H1 (cell line): ENCODE data around the gene IL12B. TPM values are rescaled to one million over a fixed set of nuclear protein-coding genes. Genes with fewer than 3 reads are reported as not detected.
A peak's percentile ranks its signal among the peaks of the same experiment; 100 is the strongest.

ENCODE experiments used
- CTCF ChIA-PET: fragments of 300-600 bp; sonication (Branson Sonifier 250); formaldehyde crosslinking; loops from one replicate; lab custom pipeline; 2021; ENCODE audit not compliant: partially characterized antibody; lab: Charles Lee
- POLR2A ChIA-PET: fragments of 300-600 bp; sonication (Branson Sonifier 250); formaldehyde crosslinking; loops from one replicate; lab custom pipeline; 2021; ENCODE audit warnings: inconsistent platforms; ENCODE audit not compliant: partially characterized antibody; lab: Charles Lee
- DNase-seq, 2 experiments: peaks; one replicate each; pipeline versions ENCODE4 v3.0.0 to v3.0.0-alpha.2; 2010 to 2022; ENCODE audit warnings: low spot score in 2 of 2, low read depth in 1 of 2, mixed read lengths in 1 of 2
- FAIRE-seq: peaks from 2 replicates; lab custom pipeline; 2011; peaks lifted over from hg19 to GRCh38; lab: Jason Lieb, UNC
- H2AFZ ChIP-seq: 2 replicates; pipeline ENCODE4 v1.8.1; 2012; ENCODE audit warnings: low read length, inconsistent platforms
- H2AK5ac ChIP-seq: 2 replicates; pipeline ENCODE4 v1.6.1; 2013; ENCODE audit warnings: low read depth, low read length
- H2BK120ac ChIP-seq: replicated peaks from 2 replicates; pipeline ENCODE3; 2013; ENCODE audit warnings: low read depth, low read length, inconsistent platforms
- H2BK12ac ChIP-seq: 2 replicates; pipeline ENCODE4 v1.6.1; 2013; ENCODE audit warnings: low read depth, low read length
- H2BK15ac ChIP-seq: 2 replicates; pipeline ENCODE4 v1.6.1; 2013; ENCODE audit warnings: low read length
- H2BK20ac ChIP-seq: 2 replicates; pipeline ENCODE4 v1.6.1; 2013; ENCODE audit warnings: low read length
- H2BK5ac ChIP-seq: 2 replicates; pipeline ENCODE4 v1.6.1; 2013; ENCODE audit warnings: low read depth, low read length
- H3K14ac ChIP-seq: 2 replicates; pipeline ENCODE4 v1.6.1; 2013; ENCODE audit warnings: inconsistent platforms; ENCODE audit not compliant: insufficient read length
- H3K18ac ChIP-seq: 2 replicates; pipeline ENCODE4 v1.6.1; 2013; ENCODE audit warnings: low read length; ENCODE audit errors: extremely low read depth
- H3K23ac ChIP-seq: 2 replicates; pipeline ENCODE4 v1.6.1; 2013; ENCODE audit warnings: inconsistent platforms; ENCODE audit not compliant: insufficient read length
- H3K23me2 ChIP-seq: 2 replicates; pipeline ENCODE4 v1.6.1; 2013; ENCODE audit warnings: low read depth, low read length
- H3K27ac ChIP-seq: 2 replicates; pipeline ENCODE4 v1.6.1; 2011; ENCODE audit warnings: low read depth, low read length, inconsistent platforms
- H3K27me3 ChIP-seq, 4 experiments: replicated peaks in 1 of 4; 1 replicate in 1 of 4; 2 replicates in 3 of 4; pipeline versions ENCODE4 v1.6.1 to v1.8.1; 2011 to 2013; ENCODE audit warnings: low read length in 3 of 4, mild to moderate bottlenecking in 3 of 4, inconsistent platforms in 2 of 4, mixed read lengths in 2 of 4, moderate library complexity in 1 of 4; ENCODE audit not compliant: control insufficient read depth in 3 of 4, insufficient read depth in 3 of 4; ENCODE audit errors: extremely low read depth in 1 of 4
- H3K36me3 ChIP-seq, 4 experiments: 2 replicates each; pipeline versions ENCODE4 v1.6.1 to v1.8.1; 2011 to 2013; ENCODE audit warnings: mild to moderate bottlenecking in 4 of 4, low read length in 3 of 4, moderate library complexity in 2 of 4, control low read depth in 1 of 4, inconsistent platforms in 1 of 4; ENCODE audit not compliant: insufficient read depth in 4 of 4, control insufficient read depth in 2 of 4
- H3K4ac ChIP-seq: replicated peaks from 2 replicates; pipeline ENCODE3; 2013; ENCODE audit warnings: low read length, low read depth, mixed read lengths, inconsistent platforms; ENCODE audit not compliant: insufficient read length
- H3K4me1 ChIP-seq, 4 experiments: replicated peaks in 1 of 4; 1 replicate in 1 of 4; 2 replicates in 3 of 4; pipeline versions ENCODE4 v1.6.1 to v1.8.1; 2011 to 2013; ENCODE audit warnings: low read length in 3 of 4, inconsistent platforms in 2 of 4, mixed read lengths in 1 of 4; ENCODE audit not compliant: insufficient read depth in 4 of 4, control insufficient read depth in 3 of 4
- H3K4me2 ChIP-seq, 2 experiments: 2 replicates each; pipeline versions ENCODE4 v1.6.1 to v1.8.1; 2011 to 2013; ENCODE audit warnings: low read depth in 2 of 2, low read length in 2 of 2, control low read depth in 1 of 2, inconsistent platforms in 1 of 2, mild to moderate bottlenecking in 1 of 2; ENCODE audit not compliant: insufficient read depth in 1 of 2
- H3K4me3 ChIP-seq, 4 experiments: fragments of 200-600, 300-600 bp in 1 of 4; sonication (generic), shearing (Covaris generic), sonication (Bioruptor Twin) in 1 of 4; 2 replicates each; pipeline versions ENCODE4 v1.5.1 to v1.8.1; 2011 to 2016; ENCODE audit warnings: low read length in 4 of 4, low read depth in 3 of 4, control low read depth in 2 of 4, inconsistent platforms in 2 of 4, mild to moderate bottlenecking in 2 of 4, mixed read lengths in 1 of 4, moderate library complexity in 1 of 4; ENCODE audit not compliant: insufficient read depth in 2 of 4; ENCODE audit errors: extremely low read depth in 1 of 4
- H3K56ac ChIP-seq: replicated peaks from 2 replicates; pipeline ENCODE3; 2013; ENCODE audit warnings: low read depth, mild to moderate bottlenecking, mixed read lengths, low read length, inconsistent platforms; ENCODE audit not compliant: insufficient read length
- H3K79me1 ChIP-seq: 2 replicates; pipeline ENCODE4 v1.6.1; 2013; ENCODE audit warnings: low read depth, low read length, control low read depth
- H3K79me2 ChIP-seq, 2 experiments: 2 replicates each; pipeline versions ENCODE4 v1.6.1 to v1.8.1; 2012 to 2013; ENCODE audit warnings: low read length in 2 of 2, mild to moderate bottlenecking in 2 of 2, inconsistent platforms in 1 of 2; ENCODE audit not compliant: insufficient read depth in 2 of 2, control insufficient read depth in 1 of 2
- H3K9ac ChIP-seq, 4 experiments: replicated peaks in 1 of 4; 1 replicate in 1 of 4; 2 replicates in 3 of 4; pipeline versions ENCODE4 v1.6.1 to v1.8.1; 2011 to 2013; ENCODE audit warnings: low read depth in 3 of 4, low read length in 3 of 4, control low read depth in 2 of 4, mild to moderate bottlenecking in 2 of 4, moderate library complexity in 2 of 4, inconsistent platforms in 1 of 4; ENCODE audit errors: extremely low read depth in 1 of 4
- H3K9me3 ChIP-seq, 2 experiments: 2 replicates each; pipeline versions ENCODE4 v1.6.1 to v1.8.1; 2012 to 2013; ENCODE audit warnings: mild to moderate bottlenecking in 2 of 2, moderate library complexity in 2 of 2, control low read depth in 1 of 2, inconsistent platforms in 1 of 2, low read depth in 1 of 2, low read length in 1 of 2, mixed read lengths in 1 of 2; ENCODE audit not compliant: insufficient read depth in 2 of 2
- H4K20me1 ChIP-seq, 2 experiments: replicated peaks in 1 of 2; 2 replicates each; pipeline versions ENCODE3 to v1.8.1; 2011 to 2013; ENCODE audit warnings: inconsistent platforms in 2 of 2, low read length in 2 of 2, mild to moderate bottlenecking in 1 of 2; ENCODE audit not compliant: insufficient read depth in 2 of 2, control insufficient read depth in 1 of 2
- H4K5ac ChIP-seq: 2 replicates; pipeline ENCODE4 v1.6.1; 2013; ENCODE audit warnings: low read length, low read depth, mixed read lengths, inconsistent platforms; ENCODE audit not compliant: insufficient read length
- H4K8ac ChIP-seq: 2 replicates; pipeline ENCODE4 v1.8.0; 2013; ENCODE audit warnings: mild to moderate bottlenecking, moderate library complexity, low read length, inconsistent platforms; ENCODE audit not compliant: insufficient read depth; ENCODE audit errors: extremely low read depth
- H4K91ac ChIP-seq: replicated peaks from 2 replicates; pipeline ENCODE3; 2013; ENCODE audit warnings: low read length, mixed read lengths, inconsistent platforms; ENCODE audit not compliant: insufficient read length
- BRCA1 ChIP-seq: IDR thresholded peaks from 2 replicates; pipeline ENCODE4 v1.6.1; 2012; ENCODE audit warnings: low read depth, low read length, improper control_type of control experiment
- CHD2 ChIP-seq: IDR thresholded peaks from 2 replicates; pipeline ENCODE4 v1.6.1; 2012; ENCODE audit warnings: low read length, improper control_type of control experiment
- CREB1 ChIP-seq: IDR thresholded peaks from 2 replicates; pipeline ENCODE4 v1.6.1; 2012; ENCODE audit warnings: inconsistent platforms
- CTBP2 ChIP-seq: IDR thresholded peaks from 2 replicates; pipeline ENCODE4 v1.7.0; 2011; ENCODE audit warnings: borderline replicate concordance, mild to moderate bottlenecking, moderate library complexity, mixed read lengths, low read length; ENCODE audit not compliant: insufficient read depth, insufficient read length
- EZH2 ChIP-seq: fragments of 200-600 bp; sonication (generic); IDR thresholded peaks from 2 replicates; pipeline ENCODE4 v1.7.1; 2012; ENCODE audit warnings: low read depth, mild to moderate bottlenecking, moderate library complexity, low read length, inconsistent platforms; ENCODE audit not compliant: severe bottlenecking
- HDAC2 ChIP-seq, 2 experiments: fragments of 300-600 bp in 1 of 2; sonication (generic) in 1 of 2; IDR thresholded peaks; 2 replicates each; pipeline ENCODE4 v1.6.1; 2011 to 2012; ENCODE audit warnings: low read depth in 2 of 2, low read length in 2 of 2, mild to moderate bottlenecking in 2 of 2, moderate library complexity in 2 of 2, borderline replicate concordance in 1 of 2, inconsistent platforms in 1 of 2
- HDAC6 ChIP-seq: IDR thresholded peaks from one replicate; pipeline ENCODE4 v1.7.1; 2012; ENCODE audit warnings: low read depth, mild to moderate bottlenecking, inconsistent platforms, low read length, moderate library complexity
- JUN ChIP-seq: IDR thresholded peaks from 2 replicates; pipeline ENCODE4 v1.6.1; 2011; ENCODE audit warnings: low read depth, mild to moderate bottlenecking, improper control_type of control experiment, low read length
- RXRA ChIP-seq: IDR thresholded peaks from 2 replicates; pipeline ENCODE4 v1.6.1; 2011; ENCODE audit warnings: low read depth, mild to moderate bottlenecking, low read length, moderate library complexity; ENCODE audit not compliant: insufficient read depth
- SAP30 ChIP-seq: fragments of 300-600 bp; sonication (generic); IDR thresholded peaks from 2 replicates; pipeline ENCODE4 v1.7.1; 2012; ENCODE audit warnings: low read length, moderate library complexity, mild to moderate bottlenecking, inconsistent platforms; ENCODE audit not compliant: insufficient read depth, insufficient replicate concordance
- SIN3A ChIP-seq, 2 experiments: IDR thresholded peaks in 1 of 2; conservative IDR thresholded peaks in 1 of 2; 2 replicates each; pipeline ENCODE4 v1.6.1; 2011 to 2012; ENCODE audit warnings: low read length in 2 of 2, improper control_type of control experiment in 1 of 2, low read depth in 1 of 2, mild to moderate bottlenecking in 1 of 2
- SIRT6 ChIP-seq: IDR thresholded peaks from one replicate; pipeline ENCODE4 v1.7.1; 2012; ENCODE audit warnings: low read length, inconsistent platforms
- SIX5 ChIP-seq: IDR thresholded peaks from 2 replicates; pipeline ENCODE4 v1.6.1; 2011; ENCODE audit warnings: mild to moderate bottlenecking, low read depth, low read length
- SP1 ChIP-seq: IDR thresholded peaks from 2 replicates; pipeline ENCODE4 v1.6.1; 2011; ENCODE audit warnings: low read depth, low read length
- YY1 ChIP-seq: IDR thresholded peaks from 2 replicates; pipeline ENCODE4 v1.6.1; 2011; ENCODE audit warnings: low read depth, mild to moderate bottlenecking, low read length
- WGBS, 2 experiments: shearing (Covaris generic) in 1 of 2; methylation state at CpG; one replicate each; pipeline versions ENCODE4 v1.1.6 to v1.1.7; 2013 to 2015; ENCODE audit warnings: low lambda C conversion rate in 2 of 2, mixed read lengths in 2 of 2, inconsistent platforms in 1 of 2, low coverage in 1 of 2, missing lambda C conversion rate in 1 of 2; ENCODE audit not compliant: insufficient replicate concordance in 2 of 2, insufficient coverage in 1 of 2, insufficient read length in 1 of 2; ENCODE audit errors: extremely low coverage in 1 of 2, missing lambda C conversion rate in 1 of 2; 5-methylcytosine and 5-hydroxymethylcytosine counted together
- polyA plus RNA-seq, 7 experiments: library from polyadenylated mRNA; depleted of rRNA in 3 of 7; stranded (reverse) in 5 of 7; unstranded in 2 of 7; fragments of >200 nt in 5 of 7; fragments of 200-250 nt in 2 of 7; gene quantifications; 1 replicate in 5 of 7; 2 replicates in 1 of 7; 4 replicates in 1 of 7; pipeline versions ENCODE4 v1.2.1 to v1.2.3, GENCODE V29; 2011 to 2013; ENCODE audit warnings: missing spikeins in 2 of 7, mixed read lengths in 2 of 7
- total RNA-seq: library from RNA; stranded (reverse); fragmentation: NEBNext Ultra II Directional; extraction: Animal tissue kit (Norgen Biotek cat#: 25700); gene quantifications from 2 replicates; pipeline ENCODE4 v1.2.1, GENCODE V29; 2021

The IL12B gene
- total and polyA plus RNA-seq, 2 of the 8 experiments (the other 6 are each of a cell fraction or from before 2014, with no cell fraction given), result not detected

- POLR2A ChIA-PET, result no interaction called here
- peaks cover 0 to 2% (median under 1%) of the 10 kb centered on the region in 4 experiments; a peak in 3 of 7 replicates for H3K4me1 ChIP-seq
- H3K27ac ChIP-seq, result no peak overlapping the region
- H4K91ac ChIP-seq, result no peak overlapping the region
- no peak overlapping the region for H2AFZ ChIP-seq
- H3K36me3 ChIP-seq, result no peaks in the 10 kb centered on the region
- peak overlapping the region; percentile 51 to 56 for H3K4me2 ChIP-seq
- no peak overlapping the region for H3K14ac ChIP-seq
- DNase-seq (no peak), FAIRE-seq (no peak)
- no peak overlapping the region for H2BK5ac ChIP-seq
- peak overlapping the region in 2 of 4 experiments; percentile 26 to 51; a peak in 3 of 8 replicates for H3K4me3 ChIP-seq
- no peak overlapping the region for H3K56ac ChIP-seq
- H3K18ac ChIP-seq, result no peak overlapping the region
- CTCF ChIA-PET, result interaction anchor here (0.5 to 2.4 kb wide), 9 partner anchors 14 to 676 kb away, joined by 3 to 23 read pairs (median 5); no protein-coding TSS in a partner anchor
- H4K8ac ChIP-seq, result no peak overlapping the region
- H3K4ac ChIP-seq, result no peak overlapping the region
- no peak overlapping the region for H2BK12ac ChIP-seq
- no peak overlapping the region for H2BK120ac ChIP-seq
- no peaks in the 10 kb centered on the region for H3K79me2 ChIP-seq
- no peaks in the 10 kb centered on the region for H3K23me2 ChIP-seq
- H4K5ac ChIP-seq, result no peak overlapping the region
- H3K27me3 ChIP-seq, result peaks cover 0 to 14% (median 12%) of the 10 kb centered on the region in 4 experiments; a peak in 5 of 7 replicates
- H3K79me1 ChIP-seq, result no peaks in the 10 kb centered on the region
- H2AK5ac ChIP-seq, result no peak overlapping the region
- H2BK15ac ChIP-seq, result no peak overlapping the region
- H3K9me3 ChIP-seq, result no peaks in the 10 kb centered on the region
- H3K23ac ChIP-seq, result no peak overlapping the region
- H4K20me1 ChIP-seq, result no peaks in the 10 kb centered on the region
- no peak overlapping the region for H2BK20ac ChIP-seq
- no peak overlapping the region for H3K9ac ChIP-seq
- WGBS, 2 experiments, result 72% methylated on average over 7 of the region's 7 CpGs; no CpG with 5 or more reads in 1 of the 2 experiments
- no peak for TF ChIP-seq SP1
- TF ChIP-seq YY1, result no peak
- TF ChIP-seq SIRT6, result no peak
- no peak for TF ChIP-seq EZH2
- TF ChIP-seq HDAC6, result no peak
- no peak for TF ChIP-seq HDAC2 (IDR thresholded peaks at IDR 0.05; ENCODE audit: borderline replicate concordance in 1 of 2, low read depth in 2 of 2, low read length in 2 of 2)
- no peak for TF ChIP-seq SAP30
- no peak for TF ChIP-seq CHD2
- TF ChIP-seq CREB1, result no peak
- TF ChIP-seq CTBP2, result no peak
- no peak for TF ChIP-seq RXRA
- no peak for TF ChIP-seq BRCA1
- no peak for TF ChIP-seq SIX5
- TF ChIP-seq JUN, result no peak
- no peak for TF ChIP-seq SIN3A (conservative IDR thresholded peaks at IDR 0.05 in 1 of 2, IDR thresholded peaks at IDR 0.05 in 1 of 2; ENCODE audit: low read depth in 1 of 2, low read length in 2 of 2)
Observed at GRCh38 chr5:159311063-159311462, 19.2 kb downstream of the IL12B start.
